Epidermal melanocyte (primary cell): ENCODE measurements around the gene SAPCD1.
A peak's percentile ranks its signal among the peaks of the same experiment; 100 is the strongest.

Experiments
- DNase-seq: peaks from one replicate; pipeline ENCODE4 v3.0.0; 2011; ENCODE audit warnings: low spot score; ENCODE audit not compliant: insufficient read length

Gene SAPCD1

DNA sequence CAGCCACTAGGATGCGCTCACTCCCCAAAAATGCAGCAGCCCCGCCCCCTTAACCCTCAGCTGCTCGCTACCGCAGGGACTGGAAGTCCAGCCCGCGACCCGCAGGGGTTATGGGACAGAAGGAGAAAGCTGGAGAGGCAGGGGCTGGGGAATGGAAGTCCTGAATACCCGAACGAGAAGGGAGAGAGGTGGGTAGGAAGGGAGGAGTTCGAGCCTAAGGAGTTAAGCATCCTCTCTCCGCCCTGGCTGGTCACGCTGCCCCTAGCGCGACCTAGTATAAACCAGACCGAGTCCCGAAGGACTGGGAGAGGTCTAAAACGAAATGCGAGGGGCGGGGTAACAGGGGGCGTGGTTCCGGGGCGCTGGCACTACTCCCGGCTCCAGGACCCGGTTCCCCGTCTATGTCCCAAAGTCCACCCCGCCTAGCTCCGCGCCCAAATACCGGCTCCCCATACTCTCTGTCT, 32.9 kb upstream of the SAPCD1 start:
- peak; percentile 96 for DNase-seq

DNA sequence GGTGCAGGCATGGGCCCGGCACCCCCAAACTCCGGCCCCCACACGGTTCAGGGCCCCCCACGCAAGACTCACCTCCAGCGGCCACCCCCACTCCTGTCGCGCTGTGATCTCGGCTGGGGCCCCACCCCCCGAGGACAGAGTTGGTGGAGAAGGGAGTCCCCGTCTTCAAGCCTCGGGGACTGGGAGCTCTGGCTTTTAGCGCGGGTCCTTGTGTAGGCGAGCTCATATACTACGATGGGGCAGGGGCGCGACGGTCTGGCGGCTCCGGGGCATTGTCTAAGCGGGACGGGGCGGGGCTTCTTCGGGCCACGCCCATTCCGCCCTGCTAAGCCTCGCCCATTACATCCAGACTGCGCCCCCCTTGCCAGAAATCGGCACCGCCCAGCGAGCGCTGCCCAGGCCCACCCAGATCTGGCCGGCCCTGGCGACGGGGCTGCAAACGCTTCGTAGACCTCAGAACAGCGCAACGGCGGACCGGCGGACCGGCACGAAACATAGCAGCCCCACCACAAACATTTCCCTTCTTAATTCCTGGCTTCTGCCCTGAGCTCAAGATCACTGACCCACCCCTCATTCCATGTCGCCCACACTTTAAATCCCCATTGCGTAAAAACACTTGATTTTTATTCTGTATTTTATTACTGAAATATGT, 32.4 kb upstream of the SAPCD1 start:
- peak; percentile 69 for DNase-seq

DNA sequence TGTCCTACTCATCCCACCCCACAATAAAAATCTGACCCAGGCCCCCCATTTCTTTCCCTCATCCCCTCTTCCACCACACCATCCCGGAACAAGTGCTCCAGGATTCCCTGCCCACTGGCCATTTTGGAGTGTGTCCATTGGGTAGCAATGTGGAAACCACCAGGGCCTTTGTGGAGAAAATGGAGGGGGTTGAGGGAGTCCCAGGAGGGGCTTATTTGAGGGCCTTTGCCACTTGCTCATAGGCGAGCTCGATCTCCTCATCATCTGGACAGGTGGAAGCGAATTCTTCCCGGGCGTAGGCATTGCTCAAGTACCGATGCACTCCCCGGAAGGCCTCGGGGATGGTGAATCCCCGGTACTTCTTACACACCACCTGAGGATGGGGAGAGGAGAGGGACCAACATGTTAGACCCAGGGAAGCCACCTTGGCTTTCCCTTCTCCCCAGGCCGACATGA, 31.8 kb upstream of the SAPCD1 start:
- no peak for DNase-seq

DNA sequence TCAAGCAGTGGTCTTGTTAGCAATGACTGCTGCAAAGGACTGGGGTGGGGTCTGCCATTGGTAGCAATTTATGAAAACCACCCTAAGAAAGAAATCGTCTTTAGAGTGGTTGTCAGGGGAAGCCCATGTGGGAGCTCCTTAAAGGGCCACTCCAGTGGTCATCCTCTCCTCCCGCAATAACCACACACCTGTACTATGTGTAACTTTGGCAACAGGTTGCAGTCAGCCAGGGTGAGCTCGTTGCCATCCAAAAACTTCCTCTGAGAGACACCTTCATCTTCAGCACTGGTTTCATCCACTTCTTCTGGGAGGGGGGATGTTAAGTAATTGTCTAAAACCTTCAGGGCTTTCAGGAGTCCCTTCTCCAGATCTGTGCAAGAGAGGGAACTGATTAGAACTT, 30.4 kb upstream of the SAPCD1 start:
- DNase-seq, result no peak

DNA sequence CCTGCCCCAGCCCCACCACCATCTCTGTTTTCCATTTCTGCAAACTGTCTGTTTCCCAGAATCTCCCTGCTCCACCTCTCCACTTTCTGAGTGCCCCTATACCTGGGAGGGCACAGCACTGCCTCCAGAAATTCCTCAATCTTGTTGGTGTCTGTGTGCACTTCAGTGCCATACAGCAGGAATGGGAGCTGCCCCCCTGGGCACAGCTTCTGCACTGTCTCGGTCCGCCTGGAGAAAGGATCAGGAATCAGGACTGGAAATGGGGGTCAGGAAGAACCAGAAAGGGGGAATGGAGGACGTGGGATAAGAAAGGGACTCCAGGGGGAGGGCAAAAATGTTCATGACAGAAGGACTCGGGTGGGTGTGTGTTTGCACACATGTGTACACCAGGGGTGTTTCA, 28.7 kb upstream of the SAPCD1 start:
- DNase-seq, result no peak

DNA sequence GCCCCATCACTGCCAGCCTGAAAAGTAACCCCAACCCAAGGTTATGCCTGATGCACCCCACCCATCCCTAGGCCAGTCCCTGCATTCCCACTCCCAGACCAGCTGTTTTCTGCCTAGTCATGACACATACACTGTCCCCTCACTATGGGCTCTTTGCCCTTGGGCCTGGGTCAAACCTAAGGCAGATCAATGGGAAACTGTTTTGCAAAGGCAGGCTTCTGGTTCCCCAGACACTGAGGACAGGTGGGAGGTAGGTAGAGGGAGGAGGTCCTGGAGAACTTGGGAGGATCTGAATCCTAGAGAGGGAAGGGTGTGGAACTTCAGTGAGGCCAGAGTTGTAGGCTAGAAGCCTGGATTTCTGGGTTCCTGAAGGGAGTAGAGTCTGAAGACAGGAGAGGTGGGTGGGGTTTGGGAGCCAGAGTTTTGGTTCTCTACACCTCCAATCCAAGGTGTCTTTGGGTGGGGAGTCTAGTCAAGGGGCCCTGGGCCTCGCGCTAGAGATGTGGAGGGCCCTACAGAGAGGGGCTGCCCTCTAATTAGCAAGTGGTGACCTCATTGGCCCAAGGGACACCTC, 28.1 kb upstream of the SAPCD1 start:
- DNase-seq, result no peak

DNA sequence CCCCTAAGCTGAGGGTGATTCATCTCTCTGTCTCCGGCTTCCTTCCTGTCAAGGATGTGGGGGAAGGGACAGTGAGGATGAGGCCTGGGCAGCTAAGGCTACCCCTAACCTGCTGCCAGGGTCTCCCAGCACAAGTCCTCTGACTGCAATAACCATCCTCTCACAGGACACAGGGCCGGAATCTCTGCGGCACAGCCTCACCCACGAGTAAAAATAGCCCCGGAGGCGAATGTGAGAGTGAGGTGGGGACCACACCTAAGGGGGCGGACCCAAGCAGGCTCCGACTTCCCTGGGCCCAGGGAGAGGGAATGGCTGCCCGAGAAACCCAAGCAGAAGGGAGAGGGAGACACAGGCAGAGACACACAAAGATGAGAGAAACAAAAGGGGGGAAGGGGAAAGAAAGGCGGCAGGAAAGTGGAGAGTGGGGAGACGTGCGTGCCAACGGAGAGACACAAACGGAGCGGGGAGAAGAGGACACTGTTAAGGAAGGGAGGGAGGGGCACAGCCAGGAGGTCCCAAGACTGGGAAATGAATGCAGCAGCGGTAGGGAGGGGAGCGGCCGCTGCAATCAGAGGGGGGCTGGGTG, 27.5 kb upstream of the SAPCD1 start:
- DNase-seq, result no peak

DNA sequence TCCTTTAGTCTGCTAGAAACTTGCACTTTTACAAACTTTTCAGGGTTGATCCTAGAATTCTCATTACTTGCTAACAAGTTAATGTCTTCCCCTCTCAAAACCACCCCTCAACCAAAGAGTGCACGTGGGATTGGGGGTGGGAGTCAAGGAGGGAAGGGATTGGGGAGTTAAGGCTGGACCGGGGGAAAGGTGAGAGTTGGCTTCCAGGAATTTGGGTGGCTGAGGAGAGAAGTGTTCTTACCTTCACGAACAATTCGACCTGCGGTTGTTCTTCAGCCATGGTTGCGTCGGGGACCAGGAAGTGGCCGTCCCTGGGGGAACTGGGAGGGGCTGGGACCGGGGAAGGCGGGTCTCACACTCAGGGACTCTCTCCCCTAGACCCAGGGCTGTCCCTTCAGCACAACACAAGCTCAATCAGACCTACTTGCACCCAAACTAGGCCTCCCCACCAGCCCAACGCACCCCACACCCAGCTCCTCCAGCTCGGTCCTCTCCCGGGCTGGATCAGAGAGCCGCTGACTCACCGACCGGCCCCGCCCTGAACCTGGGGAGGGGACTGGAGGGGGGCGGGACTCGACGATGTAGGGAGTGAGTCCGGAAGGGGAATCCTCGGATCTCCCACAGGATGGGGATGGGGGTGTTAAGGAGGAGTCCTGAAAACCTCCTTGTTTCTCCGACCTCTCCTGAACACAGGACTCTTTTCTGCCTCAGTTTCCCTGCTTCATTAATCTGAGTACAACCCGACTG, 26.3 kb upstream of the SAPCD1 start, which contains the start of gene CLIC1:
Gene CLIC1 (minus strand): TSS at position 510 of the 747 bp plus-strand sequence. CDS start 230 bp downstream, at position 280.
- peak; percentile 92 for DNase-seq

DNA sequence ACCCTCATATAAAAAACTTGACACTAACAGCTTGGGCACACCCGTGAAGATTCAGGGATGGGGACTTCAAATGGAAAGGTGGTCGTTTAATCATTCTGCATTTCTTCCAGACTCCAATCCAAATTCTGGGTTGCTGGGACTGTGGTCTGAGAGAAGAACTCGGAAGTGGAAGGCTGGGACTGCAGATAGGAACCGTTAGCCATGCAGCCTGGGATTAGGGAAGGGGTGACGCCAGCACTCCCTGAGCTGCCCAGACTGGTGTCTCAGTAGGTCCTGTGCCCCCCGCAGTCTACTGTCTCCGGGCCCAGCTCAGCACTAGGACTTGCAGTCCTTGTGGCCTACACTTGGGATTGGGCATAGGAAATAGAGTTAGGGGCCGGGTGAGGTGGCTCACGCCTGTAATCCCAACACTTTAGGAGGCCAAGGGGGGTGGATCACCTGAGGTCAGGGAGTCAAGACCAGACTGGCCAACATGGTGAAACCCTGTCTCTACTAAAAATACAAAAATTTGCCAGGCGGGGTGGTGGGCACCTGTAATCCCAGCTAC, 25.6 kb upstream of the SAPCD1 start:
- DNase-seq, result no peak

DNA sequence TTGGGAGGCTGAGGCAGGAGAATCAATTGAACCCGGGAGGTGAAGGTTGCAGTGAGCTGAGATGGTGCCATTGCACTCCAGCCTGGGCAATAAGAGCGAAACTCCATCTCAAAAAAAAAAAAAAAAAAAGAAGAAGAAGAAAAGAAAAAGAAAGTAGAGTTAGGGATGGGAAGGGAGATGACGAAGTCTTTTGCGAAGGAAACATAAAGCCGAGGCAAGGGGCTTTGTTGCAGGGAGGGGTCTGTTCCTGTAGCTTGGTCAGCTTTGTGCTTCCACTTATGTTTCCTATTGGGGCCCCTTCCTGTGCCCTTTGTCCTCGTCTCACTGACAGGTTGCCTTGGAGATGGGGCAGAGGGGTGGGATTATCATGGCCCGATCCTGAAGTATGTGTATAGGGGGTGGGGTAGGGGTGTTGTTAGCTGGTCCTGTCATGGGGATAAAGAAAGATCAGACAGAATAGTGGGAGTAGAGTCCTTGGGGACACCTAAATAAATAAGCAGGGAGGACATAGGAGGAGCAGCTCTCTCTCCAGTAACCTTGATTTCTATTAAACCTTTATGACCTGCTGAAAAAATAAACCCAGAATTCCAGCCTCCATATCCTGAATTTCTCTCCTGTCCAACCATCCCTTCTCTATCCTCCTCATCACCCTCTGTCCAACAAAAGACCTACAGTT, 25.0 kb upstream of the SAPCD1 start:
- no peak for DNase-seq

DNA sequence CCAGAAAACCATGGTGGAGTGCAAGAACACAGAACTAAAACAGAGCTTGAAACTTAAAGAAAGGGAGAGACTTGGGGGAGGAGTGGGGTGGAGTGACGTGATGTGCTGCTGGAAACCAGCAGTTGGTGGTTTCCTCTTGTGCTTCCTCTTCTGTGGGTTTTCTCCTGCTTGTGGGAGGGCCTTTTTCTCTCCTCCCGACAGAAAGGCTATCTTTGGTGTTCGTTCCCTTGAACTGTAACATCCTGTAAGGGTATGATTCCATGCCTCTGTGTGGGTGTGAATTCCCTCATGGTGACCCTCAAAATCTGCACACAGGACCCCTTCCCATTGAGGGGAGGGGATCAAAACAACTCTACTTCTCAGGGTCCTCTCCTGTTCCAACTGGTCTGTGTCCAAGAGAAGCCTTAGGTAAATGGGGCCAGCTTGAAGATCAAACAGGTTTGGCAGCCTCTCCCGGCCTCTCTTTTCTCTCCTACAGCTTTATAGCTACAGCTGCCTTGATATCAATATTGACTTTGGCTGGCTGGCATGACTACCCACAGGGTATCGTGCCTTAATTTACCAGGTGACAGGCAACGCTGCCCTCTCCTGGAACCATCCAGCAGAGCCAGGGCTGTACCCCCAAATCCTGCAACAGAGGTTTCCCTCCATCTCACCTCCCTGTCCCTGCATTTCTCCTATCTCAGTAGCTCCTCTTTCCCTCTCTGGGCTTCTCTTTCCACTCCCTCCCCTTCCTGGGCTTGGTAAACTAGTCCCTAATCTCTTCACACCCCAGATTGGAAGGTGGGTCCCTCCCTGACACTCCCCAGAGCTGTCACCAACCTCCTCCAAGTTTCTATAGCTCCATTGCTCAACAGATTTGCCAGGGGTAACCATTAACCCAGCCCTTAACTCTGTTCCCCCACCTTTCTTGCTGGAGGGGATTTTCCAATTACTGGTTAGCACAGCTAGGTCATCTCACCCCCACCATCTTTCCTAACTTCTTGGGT, 24.2 kb upstream of the SAPCD1 start:
- DNase-seq, result peak; percentile 81

DNA sequence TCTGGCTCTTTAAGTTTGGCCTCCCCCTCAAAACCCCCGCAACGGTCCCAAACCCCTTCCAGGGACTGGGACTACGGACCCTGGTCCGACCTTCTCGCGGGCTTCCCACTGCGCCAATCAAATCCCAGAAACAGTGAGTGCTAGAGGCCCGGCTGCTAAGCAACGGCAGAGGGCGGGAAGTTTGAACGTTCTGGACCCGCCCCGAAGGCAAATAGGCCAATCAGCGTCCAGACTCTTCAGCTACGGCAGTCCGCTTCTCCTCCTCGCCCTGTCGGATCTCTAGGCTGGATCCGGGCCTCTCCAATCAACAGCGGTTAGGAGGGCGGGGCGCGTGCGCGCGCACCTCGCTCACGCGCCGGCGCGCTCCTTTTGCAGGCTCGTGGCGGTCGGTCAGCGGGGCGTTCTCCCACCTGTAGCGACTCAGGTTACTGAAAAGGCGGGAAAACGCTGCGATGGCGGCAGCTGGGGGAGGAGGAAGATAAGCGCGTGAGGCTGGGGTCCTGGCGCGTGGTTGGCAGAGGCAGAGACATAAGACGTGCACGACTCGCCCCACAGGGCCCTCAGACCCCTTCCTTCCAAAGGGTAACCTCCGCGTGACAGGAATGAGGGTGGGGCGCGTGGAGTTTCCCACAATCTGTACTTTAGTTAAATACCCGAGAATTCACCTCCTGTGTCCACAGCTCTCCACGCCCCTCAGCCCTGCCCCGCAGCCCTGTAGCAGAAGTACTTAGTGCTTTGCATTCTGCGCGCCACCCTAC, 22.6 kb upstream of the SAPCD1 start, which contains the start of gene MSH5:
Gene MSH5 (plus strand): TSS at position 367 of the 758 bp plus-strand sequence. CDS start 462 bp downstream, outside the sequence.
- peak; percentile 92 for DNase-seq

DNA sequence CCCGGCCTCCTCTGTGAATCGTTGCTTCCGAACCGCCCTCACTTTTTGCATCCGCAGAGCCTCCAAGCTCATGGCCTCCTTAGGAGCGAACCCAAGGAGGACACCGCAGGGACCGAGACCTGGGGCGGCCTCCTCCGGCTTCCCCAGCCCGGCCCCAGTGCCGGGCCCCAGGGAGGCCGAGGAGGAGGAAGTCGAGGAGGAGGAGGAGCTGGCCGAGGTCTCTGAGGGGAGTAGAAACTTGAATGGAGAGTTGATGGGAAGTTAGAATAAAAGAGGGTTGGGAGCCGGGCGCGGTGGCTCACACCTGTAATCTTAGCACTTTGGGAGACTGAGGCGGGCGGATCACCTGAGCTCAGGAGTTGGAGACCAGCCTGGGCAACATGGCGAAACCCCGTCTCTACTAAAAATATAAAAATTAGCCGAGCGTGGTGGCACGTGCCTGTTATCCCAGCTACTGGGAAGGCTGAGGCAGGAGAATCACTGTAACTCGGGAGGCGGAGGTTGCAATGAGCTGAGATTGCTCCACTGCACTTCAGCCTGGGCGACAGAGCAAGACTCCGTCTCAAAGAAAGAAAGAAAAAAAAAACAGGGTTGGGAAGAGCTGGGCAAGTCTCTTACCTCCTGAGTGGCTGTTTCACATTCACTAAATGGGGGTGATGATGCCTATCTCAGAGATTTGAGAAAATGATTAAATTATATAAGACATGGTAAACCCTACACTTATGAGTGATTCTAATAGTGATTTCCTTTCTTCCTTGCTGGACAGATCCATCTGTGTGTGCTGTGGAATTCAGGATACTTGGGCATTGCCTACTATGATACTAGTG, 21.8 kb upstream of the SAPCD1 start:
- no peak for DNase-seq

DNA sequence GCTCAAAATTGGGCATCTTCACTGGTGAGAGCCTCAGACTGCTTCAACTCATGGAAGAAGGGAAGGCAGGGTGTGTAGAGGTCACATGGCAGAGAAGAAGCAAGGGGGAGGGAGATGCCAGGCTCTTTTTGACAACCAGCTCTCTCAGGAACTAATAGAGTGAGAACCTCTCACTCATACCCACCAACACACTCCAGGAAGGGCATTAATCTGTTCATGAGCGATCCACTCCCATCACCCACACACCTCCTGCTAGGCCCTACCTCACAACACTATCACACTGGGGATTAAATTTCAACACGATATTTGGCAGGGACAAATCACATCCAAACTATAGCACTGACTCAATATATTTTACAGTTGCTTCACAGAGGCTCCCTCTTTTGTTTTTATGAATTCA, 20.6 kb upstream of the SAPCD1 start:
- no peak for DNase-seq

DNA sequence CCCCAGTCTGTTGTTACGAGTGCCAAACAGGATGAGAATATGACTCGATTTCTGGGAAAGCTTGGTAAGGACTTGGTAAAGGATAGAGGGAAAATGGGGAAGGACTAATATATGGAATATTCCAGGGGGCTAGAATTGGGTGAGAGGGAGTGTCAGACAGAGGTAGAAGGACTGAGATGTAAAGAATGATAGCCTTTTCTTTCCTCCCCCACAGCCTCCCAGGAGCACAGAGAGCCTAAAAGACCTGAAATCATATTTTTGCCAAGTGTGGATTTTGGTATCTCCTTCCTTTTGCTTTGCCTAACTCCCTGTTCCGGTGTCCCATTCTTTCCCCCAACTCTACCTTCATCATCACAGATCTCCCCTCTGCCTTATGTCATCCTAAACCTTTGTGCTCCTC, 19.6 kb upstream of the SAPCD1 start:
- DNase-seq, result no peak

DNA sequence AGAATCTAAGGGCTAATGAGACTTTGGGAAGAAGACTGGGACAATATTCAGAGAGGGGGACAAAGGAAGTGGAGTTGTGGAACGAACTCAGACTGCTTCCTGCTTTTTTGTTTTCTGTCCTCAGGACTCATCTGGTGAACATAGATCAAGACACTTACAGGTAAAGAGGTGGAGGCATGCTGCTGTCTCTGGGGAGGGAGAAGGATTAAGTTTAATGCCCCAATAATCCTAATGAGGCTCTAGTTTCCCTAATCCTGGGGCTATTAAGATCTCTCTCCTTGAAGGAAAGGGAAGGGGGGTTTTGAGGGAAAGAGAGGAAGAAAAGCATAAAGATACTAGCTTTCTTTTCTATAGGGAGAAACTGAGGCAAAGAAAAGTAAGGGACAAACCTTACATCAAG, 18.0 kb upstream of the SAPCD1 start:
- no peak for DNase-seq

DNA sequence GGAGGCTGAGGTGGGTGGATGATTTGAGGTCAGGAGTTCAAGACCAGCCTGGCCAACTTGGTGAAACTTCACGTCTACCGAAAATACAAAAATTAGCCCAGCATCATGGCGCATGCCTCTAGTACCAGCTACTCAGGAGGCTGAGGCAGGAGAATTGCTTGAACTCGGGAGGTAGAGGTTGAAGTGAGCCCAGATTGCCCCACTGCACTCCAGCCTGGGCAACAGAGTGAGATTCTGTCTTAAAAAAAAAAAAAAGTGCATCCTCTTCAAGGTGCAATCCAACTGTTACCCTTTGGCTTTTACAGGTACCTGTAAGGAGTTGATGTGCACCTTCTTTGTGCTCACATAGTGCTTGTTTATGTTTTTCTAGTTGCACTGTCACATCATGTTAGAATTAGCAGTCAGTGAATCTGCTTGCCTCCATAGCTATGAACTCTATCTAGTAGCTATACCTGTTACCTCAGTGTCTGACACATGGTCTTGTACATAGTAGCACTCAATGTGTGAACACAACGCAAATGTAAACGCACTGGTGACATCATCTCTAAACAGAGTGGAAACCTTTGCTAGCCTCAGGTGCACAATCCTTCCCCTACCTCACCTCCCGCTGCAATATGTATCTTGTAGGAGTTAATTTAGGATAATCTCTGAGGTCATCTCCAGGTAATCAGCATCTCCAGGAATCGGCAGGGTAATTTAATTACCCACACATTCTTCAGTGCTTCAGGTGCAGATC, 13.0 kb upstream of the SAPCD1 start:
- no peak for DNase-seq
